GM23338 (cell line): ENCODE data around the gene TMEM170B. TPM values are rescaled to one million over a fixed set of nuclear protein-coding genes. Genes with fewer than 3 reads are reported as not detected.

Experiments used
- ATAC-seq: fragments of 200-7000 bp; cut with Tn5 transposase; 3 replicates; pipeline ENCODE4 v1.9.1; 2020
- DNase-seq: peaks from one replicate; pipeline ENCODE4 v3.0.0-alpha.2; 2015; ENCODE audit warnings: low spot score
- H2AFZ ChIP-seq: fragments of 200-600 bp; sonication (generic); 2 replicates; pipeline ENCODE4 v1.8.0; 2016; ENCODE audit warnings: antibody characterized with exemption, mild to moderate bottlenecking, moderate library complexity
- H3F3A ChIP-seq: fragments of 200-600 bp; sonication (generic); replicated peaks from 2 replicates; pipeline ENCODE4 v1.8.0; 2017; ENCODE audit warnings: antibody characterized with exemption, mixed run types, low read depth
- H3K27ac ChIP-seq: fragments of 200-600 bp; sonication (generic); 2 replicates; pipeline ENCODE4 v1.6.1; 2016; ENCODE audit warnings: low read depth
- H3K27me3 ChIP-seq: fragments of 200-600 bp; sonication (generic); 2 replicates; pipeline ENCODE4 v1.8.0; 2016; ENCODE audit warnings: mild to moderate bottlenecking, mixed run types, moderate library complexity; ENCODE audit not compliant: insufficient read depth
- H3K36me3 ChIP-seq: fragments of 200-600 bp; sonication (generic); 2 replicates; pipeline ENCODE4 v1.8.0; 2016; ENCODE audit warnings: mild to moderate bottlenecking; ENCODE audit not compliant: insufficient read depth
- H3K4me1 ChIP-seq: fragments of 200-600 bp; sonication (generic); 2 replicates; pipeline ENCODE4 v1.8.0; 2016; ENCODE audit warnings: mild to moderate bottlenecking, moderate library complexity; ENCODE audit not compliant: insufficient read depth
- H3K4me2 ChIP-seq: fragments of 200-600 bp; sonication (generic); 2 replicates; pipeline ENCODE4 v1.7.1; 2017; ENCODE audit warnings: mixed run types
- H3K4me3 ChIP-seq: fragments of 200-600 bp; sonication (generic); 2 replicates; pipeline ENCODE4 v1.6.1; 2016; ENCODE audit warnings: mixed run types
- H3K79me2 ChIP-seq: fragments of 200-600 bp; sonication (generic); replicated peaks from 2 replicates; pipeline ENCODE4 v1.8.0; 2017; ENCODE audit warnings: mild to moderate bottlenecking; ENCODE audit not compliant: insufficient read depth
- H3K9me2 ChIP-seq: fragments of 200-600 bp; sonication (generic); 2 replicates; pipeline ENCODE4 v1.8.0; 2017; ENCODE audit not compliant: insufficient read depth
- H4K20me1 ChIP-seq: fragments of 200-600 bp; sonication (generic); replicated peaks from 2 replicates; pipeline ENCODE4 v1.8.0; 2017; ENCODE audit warnings: mild to moderate bottlenecking; ENCODE audit not compliant: insufficient read depth
- H3K27ac Mint-ChIP-seq: 2 replicates; pipeline ENCODE4 v1.8.0; 2020; ENCODE audit warnings: inconsistent platforms, mild to moderate bottlenecking, moderate library complexity, mixed read lengths
- H3K27me3 Mint-ChIP-seq: 3 replicates; pipeline ENCODE4 v1.8.0; 2022; ENCODE audit warnings: low read depth, mild to moderate bottlenecking, moderate library complexity, mixed read lengths, inconsistent platforms; ENCODE audit not compliant: insufficient read depth, poor library complexity
- H3K36me3 Mint-ChIP-seq: 3 replicates; pipeline ENCODE4 v1.8.0; 2021; ENCODE audit warnings: low read depth, mild to moderate bottlenecking, inconsistent platforms, moderate library complexity, mixed read lengths
- H3K4me1 Mint-ChIP-seq: 3 replicates; pipeline ENCODE4 v1.8.0; 2020; ENCODE audit warnings: mild to moderate bottlenecking, inconsistent platforms, mixed read lengths
- H3K4me3 Mint-ChIP-seq: 3 replicates; pipeline ENCODE4 v1.8.0; 2021; ENCODE audit warnings: moderate library complexity, mild to moderate bottlenecking, inconsistent platforms, mixed read lengths
- H3K9me3 Mint-ChIP-seq: 3 replicates; pipeline ENCODE4 v1.8.0; 2020; ENCODE audit warnings: moderate library complexity, mild to moderate bottlenecking, inconsistent platforms, mixed read lengths
- CREB1 ChIP-seq: fragments of 250-450 bp; sonication (Bioruptor Pico); IDR thresholded peaks from 2 replicates; pipeline ENCODE4 v1.5.0; 2020; ENCODE audit warnings: low read depth, mild to moderate bottlenecking, moderate library complexity
- EZH2phosphoT487 ChIP-seq: fragments of 200-600 bp; sonication (generic); IDR thresholded peaks from one replicate; pipeline ENCODE4 v1.8.1; 2018; ENCODE audit warnings: antibody characterized with exemption; ENCODE audit not compliant: unreplicated experiment
- POLR2AphosphoS5 ChIP-seq: IDR thresholded peaks from 2 replicates; pipeline ENCODE4 v1.6.1; 2016; ENCODE audit warnings: antibody characterized with exemption, low read depth
- ZNF331 ChIP-seq: fragments of 250-450 bp; sonication (Bioruptor Pico); IDR thresholded peaks from 2 replicates; pipeline ENCODE4 v1.5.0; 2020; ENCODE audit warnings: low read depth, mild to moderate bottlenecking, moderate library complexity
- polyA plus RNA-seq: library from polyadenylated mRNA; unstranded; fragments of >200 nt; fragmentation: Nextera tagmentation; extraction: Ambion mirVana; gene quantifications from 2 replicates; pipeline ENCODE4 v1.2.1, GENCODE V29; 2016
- total RNA-seq: library from RNA; depleted of rRNA; stranded (reverse); fragments of >200 nt; shearing (Covaris generic); gene quantifications from 2 replicates; pipeline ENCODE4 v1.2.3, GENCODE V29; 2014
- TF ChIP-seq, protein P1 (sequence below), 2 experiments: fragments of 200-600 bp in 1 of 2; sonication (generic) in 1 of 2; conservative IDR thresholded peaks; 2 replicates each; pipeline versions ENCODE4 v1.5.1 to v1.6.1; 2016 to 2017; ENCODE audit warnings: antibody characterized with exemption in 2 of 2, low read depth in 2 of 2, mild to moderate bottlenecking in 2 of 2, moderate library complexity in 1 of 2
- TF ChIP-seq, protein P2 (sequence below): IDR thresholded peaks from 2 replicates; pipeline ENCODE4 v1.6.1; 2016; ENCODE audit warnings: antibody characterized with exemption

The TMEM170B gene
- total and polyA plus RNA-seq, 2 experiments from 2014 or later: 2.0 to 6.9 TPM

DNA sequence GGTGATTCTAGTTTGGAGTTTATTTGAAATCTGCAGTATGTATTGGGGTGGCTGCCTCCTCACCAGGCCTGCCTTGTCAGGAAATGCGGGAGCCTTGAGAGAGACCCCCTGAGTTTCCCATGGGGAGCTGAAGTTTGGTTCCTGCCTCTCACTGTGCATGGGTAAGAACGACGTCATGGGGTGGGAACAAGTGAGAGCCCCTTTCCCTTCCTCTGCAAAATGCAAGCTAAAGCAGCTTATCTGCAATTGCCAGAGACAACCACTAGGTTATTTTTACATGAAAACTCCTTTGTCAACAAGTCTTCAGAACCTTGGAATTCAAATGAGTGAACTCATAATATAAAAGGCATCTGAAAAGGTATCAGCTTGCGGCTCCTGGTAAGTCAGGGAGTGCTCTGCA is 58.4 kb downstream of the TMEM170B start:
- Histone ChIP-seq H3K27me3 (no peaks in the 10 kb centered on the region), H3K4me3 (no peak overlapping the region), H3K36me3 (no peaks in the 10 kb centered on the region), H3F3A (no peaks in the 10 kb centered on the region), H3K27ac (no peak overlapping the region), H3K9me2 (peaks cover 16% of the 10 kb centered on the region; the same call in 1 of the 2 replicates), H3K4me1 (no peaks in the 10 kb centered on the region), H4K20me1 (no peaks in the 10 kb centered on the region), H3K79me2 (no peaks in the 10 kb centered on the region), H3K4me2 (no peak overlapping the region), H2AFZ (no peak overlapping the region)
- H3K36me3 Mint-ChIP-seq: peaks cover 6% of the 10 kb centered on the region; the same call in 2 of the 3 replicates
- no peaks in the 10 kb centered on the region for H3K27me3 Mint-ChIP-seq
- DNase-seq (peak; percentile 88), ATAC-seq (peak; percentile 90)
- H3K27ac Mint-ChIP-seq: no peak overlapping the region; the same call in 1 of the 2 replicates
- TF ChIP-seq ZNF331 (CRISPR knock-in tag): no peak
- TF ChIP-seq CREB1 (CRISPR knock-in tag): peak; percentile 58; the same call in 1 of the 2 replicates
- TF ChIP-seq, protein P1, sequence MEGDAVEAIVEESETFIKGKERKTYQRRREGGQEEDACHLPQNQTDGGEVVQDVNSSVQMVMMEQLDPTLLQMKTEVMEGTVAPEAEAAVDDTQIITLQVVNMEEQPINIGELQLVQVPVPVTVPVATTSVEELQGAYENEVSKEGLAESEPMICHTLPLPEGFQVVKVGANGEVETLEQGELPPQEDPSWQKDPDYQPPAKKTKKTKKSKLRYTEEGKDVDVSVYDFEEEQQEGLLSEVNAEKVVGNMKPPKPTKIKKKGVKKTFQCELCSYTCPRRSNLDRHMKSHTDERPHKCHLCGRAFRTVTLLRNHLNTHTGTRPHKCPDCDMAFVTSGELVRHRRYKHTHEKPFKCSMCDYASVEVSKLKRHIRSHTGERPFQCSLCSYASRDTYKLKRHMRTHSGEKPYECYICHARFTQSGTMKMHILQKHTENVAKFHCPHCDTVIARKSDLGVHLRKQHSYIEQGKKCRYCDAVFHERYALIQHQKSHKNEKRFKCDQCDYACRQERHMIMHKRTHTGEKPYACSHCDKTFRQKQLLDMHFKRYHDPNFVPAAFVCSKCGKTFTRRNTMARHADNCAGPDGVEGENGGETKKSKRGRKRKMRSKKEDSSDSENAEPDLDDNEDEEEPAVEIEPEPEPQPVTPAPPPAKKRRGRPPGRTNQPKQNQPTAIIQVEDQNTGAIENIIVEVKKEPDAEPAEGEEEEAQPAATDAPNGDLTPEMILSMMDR (conservative IDR thresholded peaks at IDR 0.05; ENCODE audit: low read depth in 2 of 2): peak; percentile 30 to 58; a peak in 3 of 4 replicates
- TF ChIP-seq, protein P2, sequence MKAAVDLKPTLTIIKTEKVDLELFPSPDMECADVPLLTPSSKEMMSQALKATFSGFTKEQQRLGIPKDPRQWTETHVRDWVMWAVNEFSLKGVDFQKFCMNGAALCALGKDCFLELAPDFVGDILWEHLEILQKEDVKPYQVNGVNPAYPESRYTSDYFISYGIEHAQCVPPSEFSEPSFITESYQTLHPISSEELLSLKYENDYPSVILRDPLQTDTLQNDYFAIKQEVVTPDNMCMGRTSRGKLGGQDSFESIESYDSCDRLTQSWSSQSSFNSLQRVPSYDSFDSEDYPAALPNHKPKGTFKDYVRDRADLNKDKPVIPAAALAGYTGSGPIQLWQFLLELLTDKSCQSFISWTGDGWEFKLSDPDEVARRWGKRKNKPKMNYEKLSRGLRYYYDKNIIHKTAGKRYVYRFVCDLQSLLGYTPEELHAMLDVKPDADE: no peak
- TF ChIP-seq POLR2AphosphoS5: no peak
- H3K9me3 Mint-ChIP-seq: peaks cover 8% of the 10 kb centered on the region
- H3K4me3 Mint-ChIP-seq: no peak overlapping the region
- peaks cover 4% of the 10 kb centered on the region; the same call in 2 of the 3 replicates for H3K4me1 Mint-ChIP-seq

DNA sequence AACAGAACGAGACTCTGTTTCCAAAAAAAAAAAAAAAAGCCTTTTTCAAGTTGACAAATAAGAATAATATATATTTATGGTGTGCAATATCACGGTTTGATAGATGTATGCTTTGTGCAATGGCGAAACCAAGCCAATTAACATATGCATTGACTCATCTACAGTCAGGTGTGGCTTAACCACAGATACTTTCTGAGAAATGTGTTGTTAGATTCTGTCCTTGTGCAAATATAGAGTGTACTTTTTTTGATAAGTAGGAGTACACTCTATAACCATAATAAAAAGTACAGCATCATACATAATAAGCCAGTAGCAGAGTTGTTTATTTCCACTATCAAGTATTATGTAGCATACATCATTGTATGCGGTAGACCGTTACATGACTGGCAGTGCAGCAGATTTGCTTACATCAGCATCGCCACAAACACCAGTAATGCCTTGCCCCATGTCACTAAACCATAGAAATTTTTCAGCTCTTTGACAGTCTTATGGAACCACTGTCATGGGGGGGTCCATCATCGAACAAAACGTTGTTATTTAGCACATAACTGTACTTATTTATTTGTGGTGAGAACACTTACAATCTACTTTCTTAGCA is 59.2 kb downstream of the TMEM170B start:
- Mint-ChIP-seq H3K36me3 (peaks cover 3% of the 10 kb centered on the region; the same call in 2 of the 3 replicates), H3K9me3 (peaks cover 2% of the 10 kb centered on the region; the same call in 2 of the 3 replicates), H3K27me3 (no peaks in the 10 kb centered on the region), H3K4me1 (peaks cover 5% of the 10 kb centered on the region; the same call in 2 of the 3 replicates), H3K27ac (no peak overlapping the region), H3K4me3 (no peak overlapping the region)
- no peaks in the 10 kb centered on the region for H3K79me2 ChIP-seq
- no peaks in the 10 kb centered on the region for H3F3A ChIP-seq
- DNase-seq: no peak
- no peaks in the 10 kb centered on the region for H3K27me3 ChIP-seq
- H3K4me3 ChIP-seq: no peak overlapping the region
- H3K4me1 ChIP-seq: no peaks in the 10 kb centered on the region
- no peaks in the 10 kb centered on the region for H3K36me3 ChIP-seq
- H2AFZ ChIP-seq: no peak overlapping the region
- no peak for ATAC-seq
- H3K9me2 ChIP-seq: peaks cover 16% of the 10 kb centered on the region; the same call in 1 of the 2 replicates
- no peak overlapping the region for H3K27ac ChIP-seq
- TF ChIP-seq, protein P1 (conservative IDR thresholded peaks at IDR 0.05; ENCODE audit: low read depth in 2 of 2): no peak
- TF ChIP-seq POLR2AphosphoS5: no peak
- no peak for TF ChIP-seq ZNF331 (CRISPR knock-in tag)
- TF ChIP-seq EZH2phosphoT487: no peak
- TF ChIP-seq, protein P2: no peak
- no peak for TF ChIP-seq CREB1 (CRISPR knock-in tag)
- no peaks in the 10 kb centered on the region for H4K20me1 ChIP-seq
- H3K4me2 ChIP-seq: no peak overlapping the region
